ENCODE data around the gene CPNE2.

The CPNE2 gene

DNA sequence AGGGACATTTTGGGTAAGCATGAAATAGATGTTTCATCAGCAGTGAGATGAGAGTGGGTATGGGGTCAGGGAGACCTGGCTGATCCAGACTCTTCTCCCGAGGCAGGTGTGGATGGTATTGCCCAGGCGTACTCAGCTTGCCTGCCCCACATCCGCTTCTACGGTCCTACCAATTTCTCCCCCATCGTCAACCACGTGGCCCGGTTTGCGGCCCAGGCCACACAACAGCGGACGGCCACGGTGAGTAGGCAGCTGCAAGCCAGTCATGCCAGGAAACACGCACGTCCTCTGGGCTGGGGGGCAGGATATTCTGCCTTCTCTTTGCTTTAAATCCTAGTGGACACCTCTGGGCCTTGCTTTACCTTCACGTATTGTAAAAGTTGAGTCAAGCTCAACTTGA, 44.7 kb downstream of the CPNE2 start:
- TF ChIP-seq GATA2 (IDR thresholded peaks at IDR 0.05; ENCODE audit: low read depth, low read length) (no peak), GATA3 (IDR thresholded peaks at IDR 0.05; ENCODE audit: low read depth, low read length) (no peak)

DNA sequence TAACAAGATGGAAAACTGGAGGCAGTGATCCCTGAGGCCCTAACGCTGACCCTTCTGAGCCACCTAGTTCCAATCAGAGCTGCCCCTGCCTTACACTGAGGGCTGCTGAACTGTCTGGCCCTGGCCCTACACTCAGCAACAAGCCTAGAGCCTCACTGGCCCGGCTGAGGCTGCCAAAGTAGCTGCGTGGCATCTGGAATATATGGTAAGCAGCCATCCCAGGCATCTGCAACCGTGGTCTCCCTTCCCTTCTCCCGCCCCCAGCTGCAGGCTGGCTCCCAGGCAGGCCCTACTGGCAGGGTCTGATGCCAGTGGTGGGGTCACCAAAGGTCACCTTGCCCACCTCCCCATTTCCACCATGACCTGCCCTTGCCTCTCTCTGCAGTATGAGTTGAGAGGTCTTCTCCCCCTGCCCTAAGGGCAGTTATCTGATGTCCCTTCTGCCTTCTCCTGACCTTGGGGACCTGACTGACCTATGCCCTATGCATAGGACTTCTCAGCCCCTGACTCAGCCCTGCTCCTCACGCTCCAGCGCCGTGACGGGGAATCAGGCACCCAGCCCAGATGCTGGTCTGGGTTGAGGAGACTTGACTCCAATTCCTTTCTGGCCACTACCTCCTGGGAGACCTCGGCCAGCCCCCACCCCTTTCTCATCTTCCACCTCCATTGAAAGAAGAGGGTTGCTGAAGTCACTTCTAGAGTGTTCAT, 45.3 kb downstream of the CPNE2 start:
- TF ChIP-seq GATA3 (IDR thresholded peaks at IDR 0.05; ENCODE audit: low read depth, low read length) = no peak
- TF ChIP-seq GATA2 (IDR thresholded peaks at IDR 0.05; ENCODE audit: low read depth, low read length) = no peak

DNA sequence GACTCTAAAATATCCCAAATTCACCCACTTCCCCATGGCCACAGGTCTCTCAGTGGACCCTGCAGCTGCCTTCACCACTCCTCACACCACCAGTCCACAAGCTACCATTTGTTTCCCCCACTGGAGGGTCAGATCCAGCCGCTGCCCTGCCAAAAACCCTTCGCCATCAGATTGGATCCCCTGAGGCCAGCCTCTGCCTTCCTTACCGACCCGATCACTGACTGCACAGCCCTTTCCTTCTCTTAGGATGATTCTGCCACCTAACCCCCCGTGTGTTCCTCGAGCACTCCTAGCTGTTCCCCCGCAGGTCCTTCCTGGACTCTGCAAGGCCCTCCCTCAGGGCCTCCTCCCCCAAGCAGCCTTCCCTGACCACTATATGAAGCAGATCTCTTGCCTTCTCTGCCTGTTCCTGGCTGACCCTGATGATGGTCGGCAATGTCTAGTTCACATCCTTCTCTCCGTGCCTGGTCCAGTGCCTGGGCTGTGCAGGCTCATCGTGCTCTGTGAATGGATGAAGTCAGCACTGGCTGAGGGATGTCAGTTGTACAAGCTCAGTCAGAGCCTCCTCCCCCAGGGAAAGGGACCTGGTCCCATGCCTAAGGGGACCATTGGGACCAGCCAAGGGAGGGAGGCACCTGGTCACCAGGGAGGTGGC, 46.0 kb downstream of the CPNE2 start:
- no peak for TF ChIP-seq GATA2 (IDR thresholded peaks at IDR 0.05; ENCODE audit: low read depth, low read length)
- no peak for TF ChIP-seq GATA3 (IDR thresholded peaks at IDR 0.05; ENCODE audit: low read depth, low read length)

GRCh38 chr16:57140931-57141668, 48.7 kb downstream of the CPNE2 start:
- TF ChIP-seq GATA2 (IDR thresholded peaks at IDR 0.05; ENCODE audit: low read depth, low read length) (peak; percentile 24; the same call in 1 of the 2 replicates), GATA3 (IDR thresholded peaks at IDR 0.05; ENCODE audit: low read depth, low read length) (no peak)

GRCh38 chr16:57141822-57142631, 49.6 kb downstream of the CPNE2 start:
- TF ChIP-seq GATA3 (IDR thresholded peaks at IDR 0.05; ENCODE audit: low read depth, low read length) (no peak), GATA2 (IDR thresholded peaks at IDR 0.05; ENCODE audit: low read depth, low read length) (no peak)

DNA sequence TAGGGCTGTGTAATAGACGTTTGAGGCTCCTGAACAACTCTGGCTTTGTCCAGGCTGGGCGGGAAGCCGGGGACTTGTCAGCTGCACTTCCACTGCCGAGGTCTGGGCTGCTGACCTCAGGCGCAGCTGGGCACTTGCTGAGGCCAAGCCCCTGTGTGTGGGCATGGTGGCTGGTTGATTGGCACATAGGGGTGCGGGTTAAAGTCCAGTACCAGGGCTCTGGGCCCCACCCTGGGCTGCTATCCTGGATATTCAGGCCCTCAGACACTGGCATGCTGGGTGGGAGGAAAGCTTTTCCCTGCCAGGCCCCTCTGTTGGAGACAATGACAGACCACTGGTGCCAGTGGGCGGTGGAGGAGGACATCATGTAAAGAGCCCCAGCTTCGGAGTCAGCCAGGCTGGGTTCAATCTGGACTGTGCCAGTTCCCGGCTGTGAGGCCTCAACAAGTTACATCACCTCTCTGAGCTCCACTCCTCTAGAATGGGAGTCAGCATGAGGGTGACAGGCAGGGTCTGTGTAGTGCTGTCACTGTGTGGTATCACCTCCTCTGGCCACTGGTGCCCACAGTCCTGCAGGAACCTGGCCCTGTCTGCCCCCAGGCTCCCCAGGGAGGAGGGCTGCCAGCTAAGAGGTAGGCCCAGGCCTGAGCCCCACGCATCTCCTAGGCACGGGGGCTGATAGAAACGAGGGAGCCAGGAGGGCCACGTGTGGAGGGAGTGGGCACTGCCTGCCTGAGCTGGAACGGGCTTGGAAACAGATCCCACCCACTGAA, 51.0 kb downstream of the CPNE2 start:
- TF ChIP-seq GATA2 (IDR thresholded peaks at IDR 0.05; ENCODE audit: low read depth, low read length) (no peak), GATA3 (IDR thresholded peaks at IDR 0.05; ENCODE audit: low read depth, low read length) (no peak)

GRCh38 chr16:57144027-57144426, 51.6 kb downstream of the CPNE2 start:
- TF ChIP-seq GATA2 (IDR thresholded peaks at IDR 0.05; ENCODE audit: low read depth, low read length) = no peak
- no peak for TF ChIP-seq GATA3 (IDR thresholded peaks at IDR 0.05; ENCODE audit: low read depth, low read length)

DNA sequence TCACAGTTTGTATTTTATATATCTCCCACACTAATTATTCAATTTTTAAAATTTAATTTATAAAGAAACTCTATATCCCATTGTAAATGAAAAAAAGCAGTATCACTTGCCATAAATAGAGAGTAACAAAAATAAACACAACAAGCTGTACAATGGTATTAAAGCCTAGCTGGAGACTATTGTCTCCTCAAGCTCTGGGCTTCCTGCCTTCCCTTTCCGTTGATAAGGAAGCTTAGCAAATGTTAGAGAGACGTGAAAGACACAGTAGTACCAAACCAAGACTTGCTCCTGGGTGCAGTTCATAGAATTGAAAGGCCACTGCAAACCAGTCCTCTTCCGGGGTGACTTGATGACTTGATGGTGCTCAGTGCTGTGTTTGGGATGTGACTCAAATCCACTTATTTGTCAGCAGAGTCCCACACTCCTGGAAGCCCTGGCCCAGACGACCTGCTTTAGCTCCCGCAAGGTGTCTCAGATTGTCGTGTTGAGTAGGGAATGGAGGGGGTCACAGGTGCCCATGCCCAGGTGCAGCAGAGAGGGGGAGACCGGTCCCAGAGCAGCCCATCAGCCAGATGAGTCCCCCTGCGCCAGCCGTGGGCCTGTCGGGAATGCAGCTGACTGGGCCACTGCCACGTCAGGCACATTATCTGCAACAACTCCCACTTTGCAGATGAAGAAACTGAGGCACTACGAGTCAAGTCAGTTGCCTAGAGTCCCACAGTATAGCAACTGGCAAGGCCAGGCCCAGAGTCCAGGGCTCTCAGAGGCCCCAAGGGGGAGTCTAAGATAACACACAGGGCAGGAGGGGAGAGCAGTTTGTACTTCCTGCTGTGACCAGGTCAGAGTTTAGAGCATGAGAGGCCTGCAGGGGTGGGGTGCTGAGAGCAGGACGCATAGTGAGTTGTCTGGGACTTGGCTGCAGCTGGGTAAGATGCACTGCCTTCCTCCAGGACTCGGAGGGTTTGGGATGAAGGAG, 53.0 kb downstream of the CPNE2 start:
- TF ChIP-seq GATA3 (IDR thresholded peaks at IDR 0.05; ENCODE audit: low read depth, low read length) = no peak
- TF ChIP-seq GATA2 (IDR thresholded peaks at IDR 0.05; ENCODE audit: low read depth, low read length) = no peak

- TF ChIP-seq GATA3 (IDR thresholded peaks at IDR 0.05; ENCODE audit: low read depth, low read length) = no peak
- TF ChIP-seq GATA2 (IDR thresholded peaks at IDR 0.05; ENCODE audit: low read depth, low read length) = no peak
Observed at GRCh38 chr16:57146040-57146647, 53.8 kb downstream of the CPNE2 start.

DNA sequence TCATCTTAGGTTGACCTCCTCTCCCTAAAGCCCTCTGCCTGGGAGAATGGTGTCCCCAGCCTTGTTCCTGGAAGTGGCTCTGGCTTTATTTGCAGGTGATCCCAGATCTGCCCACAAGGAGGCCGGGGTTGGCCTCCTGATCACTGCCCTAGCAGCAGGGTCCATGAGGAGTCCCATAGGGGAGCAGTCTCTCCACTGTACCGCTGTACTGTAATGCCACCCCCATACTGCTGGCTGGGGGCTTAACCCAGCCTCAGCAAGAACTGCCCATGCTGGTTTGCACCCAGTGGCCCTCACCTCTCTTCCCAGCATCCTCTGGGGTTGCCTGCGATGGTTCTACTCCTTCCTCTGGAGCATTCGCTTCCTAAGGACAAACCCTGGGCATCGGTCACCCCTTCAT, 54.4 kb downstream of the CPNE2 start:
- no peak for TF ChIP-seq GATA2 (IDR thresholded peaks at IDR 0.05; ENCODE audit: low read depth, low read length)

DNA sequence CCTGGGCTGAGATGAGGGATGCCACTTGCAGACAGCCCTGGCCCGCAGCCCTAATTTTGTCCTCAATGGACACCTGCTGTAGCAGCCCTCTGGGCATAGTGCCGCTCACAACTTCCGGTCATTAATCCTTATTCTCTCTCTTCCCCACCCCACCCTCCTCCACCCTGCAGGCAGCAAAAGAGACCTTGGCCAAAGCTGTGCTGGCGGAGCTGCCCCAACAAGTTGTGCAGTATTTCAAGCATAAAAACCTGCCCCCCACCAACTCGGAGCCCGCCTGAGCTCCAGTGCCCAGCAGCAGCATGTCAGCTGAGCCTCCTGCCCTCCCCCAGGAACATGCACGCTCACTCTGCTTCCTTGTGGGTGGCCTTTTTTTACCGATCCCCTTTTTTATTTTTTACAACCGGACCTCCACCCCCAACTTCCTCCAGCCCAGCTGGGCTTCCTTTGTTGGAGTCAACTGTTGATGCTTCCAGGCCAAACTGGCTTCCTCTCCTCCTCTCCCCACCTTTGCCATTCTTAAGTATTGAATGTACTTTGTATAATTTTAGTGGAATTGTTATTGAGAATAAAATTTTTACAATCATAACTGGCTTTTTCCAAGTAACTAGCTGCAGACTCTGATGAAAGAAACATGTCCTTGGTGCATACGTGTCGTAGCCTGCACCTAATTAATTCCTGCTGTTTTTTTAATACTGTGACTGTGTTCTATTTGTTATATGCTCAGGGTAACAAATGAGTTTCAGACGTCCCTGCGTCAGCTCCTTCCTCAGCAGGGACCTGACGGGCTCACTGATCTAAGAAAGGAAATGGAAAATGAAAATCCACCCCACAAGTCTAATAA, 55.2 kb downstream of the CPNE2 start:
- TF ChIP-seq GATA3 (IDR thresholded peaks at IDR 0.05; ENCODE audit: low read depth, low read length) = no peak
- no peak for TF ChIP-seq GATA2 (IDR thresholded peaks at IDR 0.05; ENCODE audit: low read depth, low read length)

All from SH-SY5Y (cell line).